Kidney glomerular epithelial cell (primary cell): ENCODE measurements around the gene VWC2.

Experiments used
- DNase-seq: peaks from one replicate; lab custom pipeline; 2025; lab: John Stamatoyannopoulos, UW

VWC2 gene

GRCh38 chr7:49783446-49783845 lies 10.0 kb downstream of the VWC2 start:
- no peak for DNase-seq

- no peak for DNase-seq
Observed at GRCh38 chr7:49787980-49788379, 14.5 kb downstream of the VWC2 start.

- no peak for DNase-seq
Observed at GRCh38 chr7:49788455-49789059, 15.1 kb downstream of the VWC2 start.

- DNase-seq = no peak
Observed at GRCh38 chr7:49789736-49790135, 16.3 kb downstream of the VWC2 start.

- no peak for DNase-seq
Observed at GRCh38 chr7:49790209-49790608, 16.8 kb downstream of the VWC2 start.

GRCh38 chr7:49791088-49791741 lies 17.8 kb downstream of the VWC2 start:
- DNase-seq = peak; percentile 12

GRCh38 chr7:49797987-49798660 lies 24.7 kb downstream of the VWC2 start:
- no peak for DNase-seq

GRCh38 chr7:49800031-49800430 lies 26.6 kb downstream of the VWC2 start:
- DNase-seq = peak; percentile 25

GRCh38 chr7:49802600-49802999 lies 29.2 kb downstream of the VWC2 start:
- no peak for DNase-seq

- DNase-seq = no peak
Observed at GRCh38 chr7:49803812-49804211, 30.4 kb downstream of the VWC2 start.

- DNase-seq = no peak
Observed at GRCh38 chr7:49805371-49806007, 32.1 kb downstream of the VWC2 start.

- DNase-seq = no peak
Observed at GRCh38 chr7:49812534-49812933, 39.1 kb downstream of the VWC2 start.

GRCh38 chr7:49817279-49817678 lies 43.8 kb downstream of the VWC2 start:
- no peak for DNase-seq

- peak; percentile 34 for DNase-seq
Observed at GRCh38 chr7:49821181-49821580, 47.7 kb downstream of the VWC2 start.

GRCh38 chr7:49822856-49823255 lies 49.4 kb downstream of the VWC2 start:
- peak; percentile 61 for DNase-seq

- DNase-seq = no peak
Observed at GRCh38 chr7:49823566-49823965, 50.1 kb downstream of the VWC2 start.

- no peak for DNase-seq
Observed at GRCh38 chr7:49839863-49840645, 66.6 kb downstream of the VWC2 start.

GRCh38 chr7:49840751-49841405 lies 67.4 kb downstream of the VWC2 start:
- DNase-seq = no peak

- DNase-seq = no peak
Observed at GRCh38 chr7:49845626-49846025, 72.2 kb downstream of the VWC2 start.

- DNase-seq = peak; percentile 90
Observed at GRCh38 chr7:49848211-49848841, 74.9 kb downstream of the VWC2 start.
